ENCODE results near the gene LSG1.

LSG1 gene

GRCh38 chr3:194671900-194672808, at the start of gene LSG1:
LSG1 (minus strand) TSS chr3:194672191; CDS start chr3:194672162, 29 bp downstream.
- peak; percentile 87 for DNase-seq (ENCODE audit: low read depth, low spot score)

GRCh38 chr3:194720048-194720447, 48.1 kb upstream of the LSG1 start:
- DNase-seq (ENCODE audit: low read depth, low spot score): no peak

GRCh38 chr3:194718079-194718478, 46.1 kb upstream of the LSG1 start:
- no peak for DNase-seq (ENCODE audit: low read depth, low spot score)

- no peak for DNase-seq (ENCODE audit: low read depth, low spot score)
These were observed 43.2 kb upstream of the LSG1 start for GRCh38 chr3:194715022-194715800.

GRCh38 chr3:194714564-194714963, 42.6 kb upstream of the LSG1 start:
- no peak for DNase-seq (ENCODE audit: low read depth, low spot score)

- no peak for DNase-seq (ENCODE audit: low read depth, low spot score)
These were observed 42.1 kb upstream of the LSG1 start for GRCh38 chr3:194714137-194714455.

- no peak for DNase-seq (ENCODE audit: low read depth, low spot score)
These were observed 41.5 kb upstream of the LSG1 start for GRCh38 chr3:194713299-194714136.

GRCh38 chr3:194711913-194712312, 39.9 kb upstream of the LSG1 start:
- peak; percentile 68 for DNase-seq (ENCODE audit: low read depth, low spot score)

- no peak for DNase-seq (ENCODE audit: low read depth, low spot score)
These were observed 39.3 kb upstream of the LSG1 start for GRCh38 chr3:194711286-194711685.

- no peak for DNase-seq (ENCODE audit: low read depth, low spot score)
These were observed 35.2 kb upstream of the LSG1 start for GRCh38 chr3:194707147-194707540.

- DNase-seq (ENCODE audit: low read depth, low spot score): no peak
These were observed 33.8 kb upstream of the LSG1 start for GRCh38 chr3:194705761-194706160.

GRCh38 chr3:194705227-194705626, 33.2 kb upstream of the LSG1 start:
- no peak for DNase-seq (ENCODE audit: low read depth, low spot score)

- no peak for DNase-seq (ENCODE audit: low read depth, low spot score)
These were observed 30.6 kb upstream of the LSG1 start for GRCh38 chr3:194702545-194702944.

- no peak for DNase-seq (ENCODE audit: low read depth, low spot score)
These were observed 24.7 kb upstream of the LSG1 start for GRCh38 chr3:194696702-194697101.

- DNase-seq (ENCODE audit: low read depth, low spot score): no peak
These were observed 19.7 kb upstream of the LSG1 start for GRCh38 chr3:194691481-194692283.

GRCh38 chr3:194690501-194691372, 18.7 kb upstream of the LSG1 start:
- no peak for DNase-seq (ENCODE audit: low read depth, low spot score)

- peak; percentile 94 for DNase-seq (ENCODE audit: low read depth, low spot score)
These were observed 17.5 kb upstream of the LSG1 start for GRCh38 chr3:194689493-194689944.

- DNase-seq (ENCODE audit: low read depth, low spot score): no peak
These were observed 17.0 kb upstream of the LSG1 start for GRCh38 chr3:194688946-194689345.

- no peak for DNase-seq (ENCODE audit: low read depth, low spot score)
These were observed 16.3 kb upstream of the LSG1 start for GRCh38 chr3:194688200-194688740.

All from smooth muscle cell of the brain vasculature (primary cell).